H1 (cell line): ENCODE results near the gene PLXNB1. TPM values are rescaled to one million over a fixed set of nuclear protein-coding genes. Genes with fewer than 3 reads are reported as not detected.

Source experiments
- CTCF ChIA-PET: fragments of 300-600 bp; sonication (Branson Sonifier 250); formaldehyde crosslinking; loops from one replicate; lab custom pipeline; 2021; ENCODE audit not compliant: partially characterized antibody; lab: Charles Lee
- POLR2A ChIA-PET: fragments of 300-600 bp; sonication (Branson Sonifier 250); formaldehyde crosslinking; loops from one replicate; lab custom pipeline; 2021; ENCODE audit warnings: inconsistent platforms; ENCODE audit not compliant: partially characterized antibody; lab: Charles Lee
- DNase-seq, 2 experiments: peaks; one replicate each; pipeline versions ENCODE4 v3.0.0 to v3.0.0-alpha.2; 2010 to 2022; ENCODE audit warnings: low spot score in 2 of 2, low read depth in 1 of 2, mixed read lengths in 1 of 2
- FAIRE-seq: peaks from 2 replicates; lab custom pipeline; 2011; peaks lifted over from hg19 to GRCh38; lab: Jason Lieb, UNC
- H2AFZ ChIP-seq: 2 replicates; pipeline ENCODE4 v1.8.1; 2012; ENCODE audit warnings: low read length, inconsistent platforms
- H2AK5ac ChIP-seq: 2 replicates; pipeline ENCODE4 v1.6.1; 2013; ENCODE audit warnings: low read depth, low read length
- H2BK120ac ChIP-seq: replicated peaks from 2 replicates; pipeline ENCODE3; 2013; ENCODE audit warnings: low read depth, low read length, inconsistent platforms
- H2BK12ac ChIP-seq: 2 replicates; pipeline ENCODE4 v1.6.1; 2013; ENCODE audit warnings: low read depth, low read length
- H2BK15ac ChIP-seq: 2 replicates; pipeline ENCODE4 v1.6.1; 2013; ENCODE audit warnings: low read length
- H2BK20ac ChIP-seq: 2 replicates; pipeline ENCODE4 v1.6.1; 2013; ENCODE audit warnings: low read length
- H2BK5ac ChIP-seq: 2 replicates; pipeline ENCODE4 v1.6.1; 2013; ENCODE audit warnings: low read depth, low read length
- H3K14ac ChIP-seq: 2 replicates; pipeline ENCODE4 v1.6.1; 2013; ENCODE audit warnings: inconsistent platforms; ENCODE audit not compliant: insufficient read length
- H3K18ac ChIP-seq: 2 replicates; pipeline ENCODE4 v1.6.1; 2013; ENCODE audit warnings: low read length; ENCODE audit errors: extremely low read depth
- H3K23ac ChIP-seq: 2 replicates; pipeline ENCODE4 v1.6.1; 2013; ENCODE audit warnings: inconsistent platforms; ENCODE audit not compliant: insufficient read length
- H3K23me2 ChIP-seq: 2 replicates; pipeline ENCODE4 v1.6.1; 2013; ENCODE audit warnings: low read depth, low read length
- H3K27ac ChIP-seq: 2 replicates; pipeline ENCODE4 v1.6.1; 2011; ENCODE audit warnings: low read depth, low read length, inconsistent platforms
- H3K27me3 ChIP-seq, 4 experiments: replicated peaks in 1 of 4; 1 replicate in 1 of 4; 2 replicates in 3 of 4; pipeline versions ENCODE4 v1.6.1 to v1.8.1; 2011 to 2013; ENCODE audit warnings: low read length in 3 of 4, mild to moderate bottlenecking in 3 of 4, inconsistent platforms in 2 of 4, mixed read lengths in 2 of 4, moderate library complexity in 1 of 4; ENCODE audit not compliant: control insufficient read depth in 3 of 4, insufficient read depth in 3 of 4; ENCODE audit errors: extremely low read depth in 1 of 4
- H3K36me3 ChIP-seq, 4 experiments: 2 replicates each; pipeline versions ENCODE4 v1.6.1 to v1.8.1; 2011 to 2013; ENCODE audit warnings: mild to moderate bottlenecking in 4 of 4, low read length in 3 of 4, moderate library complexity in 2 of 4, control low read depth in 1 of 4, inconsistent platforms in 1 of 4; ENCODE audit not compliant: insufficient read depth in 4 of 4, control insufficient read depth in 2 of 4
- H3K4ac ChIP-seq: replicated peaks from 2 replicates; pipeline ENCODE3; 2013; ENCODE audit warnings: low read length, low read depth, mixed read lengths, inconsistent platforms; ENCODE audit not compliant: insufficient read length
- H3K4me1 ChIP-seq, 4 experiments: replicated peaks in 1 of 4; 1 replicate in 1 of 4; 2 replicates in 3 of 4; pipeline versions ENCODE4 v1.6.1 to v1.8.1; 2011 to 2013; ENCODE audit warnings: low read length in 3 of 4, inconsistent platforms in 2 of 4, mixed read lengths in 1 of 4; ENCODE audit not compliant: insufficient read depth in 4 of 4, control insufficient read depth in 3 of 4
- H3K4me2 ChIP-seq, 2 experiments: 2 replicates each; pipeline versions ENCODE4 v1.6.1 to v1.8.1; 2011 to 2013; ENCODE audit warnings: low read depth in 2 of 2, low read length in 2 of 2, control low read depth in 1 of 2, inconsistent platforms in 1 of 2, mild to moderate bottlenecking in 1 of 2; ENCODE audit not compliant: insufficient read depth in 1 of 2
- H3K4me3 ChIP-seq, 4 experiments: fragments of 200-600, 300-600 bp in 1 of 4; sonication (generic), shearing (Covaris generic), sonication (Bioruptor Twin) in 1 of 4; 2 replicates each; pipeline versions ENCODE4 v1.5.1 to v1.8.1; 2011 to 2016; ENCODE audit warnings: low read length in 4 of 4, low read depth in 3 of 4, control low read depth in 2 of 4, inconsistent platforms in 2 of 4, mild to moderate bottlenecking in 2 of 4, mixed read lengths in 1 of 4, moderate library complexity in 1 of 4; ENCODE audit not compliant: insufficient read depth in 2 of 4; ENCODE audit errors: extremely low read depth in 1 of 4
- H3K56ac ChIP-seq: replicated peaks from 2 replicates; pipeline ENCODE3; 2013; ENCODE audit warnings: low read depth, mild to moderate bottlenecking, mixed read lengths, low read length, inconsistent platforms; ENCODE audit not compliant: insufficient read length
- H3K79me1 ChIP-seq: 2 replicates; pipeline ENCODE4 v1.6.1; 2013; ENCODE audit warnings: low read depth, low read length, control low read depth
- H3K79me2 ChIP-seq, 2 experiments: 2 replicates each; pipeline versions ENCODE4 v1.6.1 to v1.8.1; 2012 to 2013; ENCODE audit warnings: low read length in 2 of 2, mild to moderate bottlenecking in 2 of 2, inconsistent platforms in 1 of 2; ENCODE audit not compliant: insufficient read depth in 2 of 2, control insufficient read depth in 1 of 2
- H3K9ac ChIP-seq, 4 experiments: replicated peaks in 1 of 4; 1 replicate in 1 of 4; 2 replicates in 3 of 4; pipeline versions ENCODE4 v1.6.1 to v1.8.1; 2011 to 2013; ENCODE audit warnings: low read depth in 3 of 4, low read length in 3 of 4, control low read depth in 2 of 4, mild to moderate bottlenecking in 2 of 4, moderate library complexity in 2 of 4, inconsistent platforms in 1 of 4; ENCODE audit errors: extremely low read depth in 1 of 4
- H3K9me3 ChIP-seq, 2 experiments: 2 replicates each; pipeline versions ENCODE4 v1.6.1 to v1.8.1; 2012 to 2013; ENCODE audit warnings: mild to moderate bottlenecking in 2 of 2, moderate library complexity in 2 of 2, control low read depth in 1 of 2, inconsistent platforms in 1 of 2, low read depth in 1 of 2, low read length in 1 of 2, mixed read lengths in 1 of 2; ENCODE audit not compliant: insufficient read depth in 2 of 2
- H4K20me1 ChIP-seq, 2 experiments: replicated peaks in 1 of 2; 2 replicates each; pipeline versions ENCODE3 to v1.8.1; 2011 to 2013; ENCODE audit warnings: inconsistent platforms in 2 of 2, low read length in 2 of 2, mild to moderate bottlenecking in 1 of 2; ENCODE audit not compliant: insufficient read depth in 2 of 2, control insufficient read depth in 1 of 2
- H4K5ac ChIP-seq: 2 replicates; pipeline ENCODE4 v1.6.1; 2013; ENCODE audit warnings: low read length, low read depth, mixed read lengths, inconsistent platforms; ENCODE audit not compliant: insufficient read length
- H4K8ac ChIP-seq: 2 replicates; pipeline ENCODE4 v1.8.0; 2013; ENCODE audit warnings: mild to moderate bottlenecking, moderate library complexity, low read length, inconsistent platforms; ENCODE audit not compliant: insufficient read depth; ENCODE audit errors: extremely low read depth
- H4K91ac ChIP-seq: replicated peaks from 2 replicates; pipeline ENCODE3; 2013; ENCODE audit warnings: low read length, mixed read lengths, inconsistent platforms; ENCODE audit not compliant: insufficient read length
- ATF3 ChIP-seq: IDR thresholded peaks from 2 replicates; pipeline ENCODE4 v1.6.1; 2011; ENCODE audit warnings: low read depth, mild to moderate bottlenecking, low read length; ENCODE audit not compliant: insufficient read depth
- BACH1 ChIP-seq: IDR thresholded peaks from 2 replicates; pipeline ENCODE4 v1.6.1; 2012; ENCODE audit warnings: low read length, improper control_type of control experiment
- CHD1 ChIP-seq: IDR thresholded peaks from 2 replicates; pipeline ENCODE4 v1.6.1; 2012; ENCODE audit warnings: low read depth, low read length, improper control_type of control experiment
- CHD2 ChIP-seq: IDR thresholded peaks from 2 replicates; pipeline ENCODE4 v1.6.1; 2012; ENCODE audit warnings: low read length, improper control_type of control experiment
- JUN ChIP-seq: IDR thresholded peaks from 2 replicates; pipeline ENCODE4 v1.6.1; 2011; ENCODE audit warnings: low read depth, mild to moderate bottlenecking, improper control_type of control experiment, low read length
- PHF8 ChIP-seq: fragments of 200-600 bp; sonication (generic); conservative IDR thresholded peaks from 2 replicates; pipeline ENCODE4 v1.7.1; 2012; ENCODE audit warnings: low read depth, mild to moderate bottlenecking, inconsistent platforms, low read length, moderate library complexity
- RNF2 ChIP-seq: fragments of 200-900, 300-1000 bp; sonication (generic); IDR thresholded peaks from 2 replicates; pipeline ENCODE4 v1.7.1; 2016; ENCODE audit warnings: borderline replicate concordance, low read depth, mild to moderate bottlenecking, antibody characterized with exemption, low read length; ENCODE audit not compliant: poor library complexity, severe bottlenecking; ENCODE audit errors: missing control alignments
- SIX5 ChIP-seq: IDR thresholded peaks from 2 replicates; pipeline ENCODE4 v1.6.1; 2011; ENCODE audit warnings: mild to moderate bottlenecking, low read depth, low read length
- SP1 ChIP-seq: IDR thresholded peaks from 2 replicates; pipeline ENCODE4 v1.6.1; 2011; ENCODE audit warnings: low read depth, low read length
- TAF7 ChIP-seq: optimal IDR thresholded peaks from 2 replicates; pipeline ENCODE3; 2011; ENCODE audit warnings: low read depth, mild to moderate bottlenecking, inconsistent platforms, low read length, moderate library complexity, borderline replicate concordance
- TEAD4 ChIP-seq: IDR thresholded peaks from 2 replicates; pipeline ENCODE4 v1.6.1; 2012; ENCODE audit warnings: low read depth, low read length, inconsistent platforms, mixed read lengths
- USF2 ChIP-seq: IDR thresholded peaks from 2 replicates; pipeline ENCODE4 v1.6.1; 2011; ENCODE audit warnings: low read length, improper control_type of control experiment
- WGBS, 2 experiments: shearing (Covaris generic) in 1 of 2; methylation state at CpG; one replicate each; pipeline versions ENCODE4 v1.1.6 to v1.1.7; 2013 to 2015; ENCODE audit warnings: low lambda C conversion rate in 2 of 2, mixed read lengths in 2 of 2, inconsistent platforms in 1 of 2, low coverage in 1 of 2, missing lambda C conversion rate in 1 of 2; ENCODE audit not compliant: insufficient replicate concordance in 2 of 2, insufficient coverage in 1 of 2, insufficient read length in 1 of 2; ENCODE audit errors: extremely low coverage in 1 of 2, missing lambda C conversion rate in 1 of 2; 5-methylcytosine and 5-hydroxymethylcytosine counted together
- polyA plus RNA-seq, 7 experiments: library from polyadenylated mRNA; depleted of rRNA in 3 of 7; stranded (reverse) in 5 of 7; unstranded in 2 of 7; fragments of >200 nt in 5 of 7; fragments of 200-250 nt in 2 of 7; gene quantifications; 1 replicate in 5 of 7; 2 replicates in 1 of 7; 4 replicates in 1 of 7; pipeline versions ENCODE4 v1.2.1 to v1.2.3, GENCODE V29; 2011 to 2013; ENCODE audit warnings: missing spikeins in 2 of 7, mixed read lengths in 2 of 7
- total RNA-seq: library from RNA; stranded (reverse); fragmentation: NEBNext Ultra II Directional; extraction: Animal tissue kit (Norgen Biotek cat#: 25700); gene quantifications from 2 replicates; pipeline ENCODE4 v1.2.1, GENCODE V29; 2021

Gene PLXNB1
- total and polyA plus RNA-seq, 2 of the 8 experiments (the other 6 are each of a cell fraction or from before 2014, with no cell fraction given), result 109 to 114 TPM

GRCh38 chr3:48411041-48411588, 18.8 kb downstream of the PLXNB1 start:
- no peak overlapping the region for H3K23ac ChIP-seq
- no peak overlapping the region for H3K18ac ChIP-seq
- H3K27me3 ChIP-seq, result no peaks in the 10 kb centered on the region
- DNase-seq (no peak), FAIRE-seq (no peak)
- no peak overlapping the region for H3K4me3 ChIP-seq
- H2AFZ ChIP-seq, result no peak overlapping the region
- TF ChIP-seq RNF2, result no peak
- no peak for TF ChIP-seq SIX5
- no peak for TF ChIP-seq TEAD4
- no peak for TF ChIP-seq PHF8
- no peak for TF ChIP-seq USF2
- no peak for TF ChIP-seq CHD2
- TF ChIP-seq ATF3, result no peak
- TF ChIP-seq SP1, result no peak
- TF ChIP-seq TAF7, result no peak
- no peak for TF ChIP-seq JUN
- TF ChIP-seq CHD1, result no peak
- TF ChIP-seq BACH1, result no peak
- H3K27ac ChIP-seq, result no peak overlapping the region
- CTCF ChIA-PET, result interaction anchor here (1.0 to 7.7 kb wide), 7 partner anchors 11 to 148 kb away, joined by 3 to 130 read pairs (median 5); partner anchors contain the start of gene PLXNB1
- 92% methylated on average over 9 of the region's 9 CpGs; no CpG with 5 or more reads in 1 of the 2 experiments for WGBS, 2 experiments
- H2BK20ac ChIP-seq, result no peak overlapping the region
- H3K9me3 ChIP-seq, result no peaks in the 10 kb centered on the region
- H2BK12ac ChIP-seq, result no peak overlapping the region
- no peak overlapping the region for H3K4me2 ChIP-seq
- no peak overlapping the region for H2BK15ac ChIP-seq
- H4K91ac ChIP-seq, result no peak overlapping the region
- H3K9ac ChIP-seq, result no peak overlapping the region
- no peak overlapping the region for H3K4ac ChIP-seq
- POLR2A ChIA-PET, result interaction anchor here (20.2 to 31.5 kb wide), 2 partner anchors 3 to 11 kb away, joined by 650 read pairs; partner anchors contain the start of gene PLXNB1
- no peaks in the 10 kb centered on the region for H3K4me1 ChIP-seq
- H3K56ac ChIP-seq, result no peak overlapping the region
- H2BK120ac ChIP-seq, result no peak overlapping the region
- H4K5ac ChIP-seq, result no peak overlapping the region
- no peak overlapping the region for H2BK5ac ChIP-seq
- no peaks in the 10 kb centered on the region for H3K23me2 ChIP-seq
- no peaks in the 10 kb centered on the region for H3K79me2 ChIP-seq
- H4K20me1 ChIP-seq, result peaks cover 6 to 49% of the 10 kb centered on the region in 2 experiments
- H4K8ac ChIP-seq, result no peak overlapping the region
- peaks cover 76 to 93% (median 90%) of the 10 kb centered on the region in 4 experiments for H3K36me3 ChIP-seq
- H3K14ac ChIP-seq, result no peak overlapping the region
- no peaks in the 10 kb centered on the region; the same call in 1 of the 2 replicates for H3K79me1 ChIP-seq
- H2AK5ac ChIP-seq, result no peak overlapping the region
